ENCODE results near the gene KCTD8.

Gene KCTD8

GRCh38 chr4:44279469-44279868, 169.1 kb downstream of the KCTD8 start:
- DNase-seq = no peak
- no peak overlapping the region for H3K4me2 ChIP-seq (ENCODE audit: low read depth, low read length)
- no peaks in the 10 kb centered on the region for H4K20me1 ChIP-seq (ENCODE audit: insufficient read depth, low read length)
- no peaks in the 10 kb centered on the region for H3K36me3 ChIP-seq (replicated peaks; ENCODE audit: insufficient read depth, low read length)
- H3K79me2 ChIP-seq (ENCODE audit: low read length) = no peaks in the 10 kb centered on the region
- no peak overlapping the region for H2AFZ ChIP-seq (ENCODE audit: low read length)
- TF ChIP-seq EZH2phosphoT487 (IDR thresholded peaks at IDR 0.05; ENCODE audit: low read length) (no peak), EZH2 (optimal IDR thresholded peaks at IDR 0.05; ENCODE audit: low read depth, low read length) (no peak), CTCF (IDR thresholded peaks at IDR 0.05; ENCODE audit: low read length) (no peak)
- no peaks in the 10 kb centered on the region; the same call in 1 of the 2 replicates for H3K9me2 ChIP-seq (replicated peaks; ENCODE audit: insufficient read depth, low read length)
- no peaks in the 10 kb centered on the region for H3K27me3 ChIP-seq (replicated peaks; ENCODE audit: insufficient read depth, low read length)
- no peaks in the 10 kb centered on the region for H3F3A ChIP-seq (ENCODE audit: insufficient read depth, low read length)
- no peak overlapping the region for H3K9ac ChIP-seq (ENCODE audit: low read length)
- no peak overlapping the region for H3K27ac ChIP-seq (ENCODE audit: low read length)
- no peaks in the 10 kb centered on the region for H3K9me3 ChIP-seq (replicated peaks; ENCODE audit: insufficient read depth, low read length)
- H3K4me1 ChIP-seq (ENCODE audit: low read length) = no peaks in the 10 kb centered on the region
- no peak overlapping the region for H3K4me3 ChIP-seq (ENCODE audit: low read length)

GRCh38 chr4:44279066-44279465, 169.5 kb downstream of the KCTD8 start:
- Histone ChIP-seq H2AFZ (ENCODE audit: low read length) (no peak overlapping the region), H3F3A (ENCODE audit: insufficient read depth, low read length) (no peaks in the 10 kb centered on the region), H3K27ac (ENCODE audit: low read length) (no peak overlapping the region), H3K4me1 (ENCODE audit: low read length) (no peaks in the 10 kb centered on the region), H3K9me2 (replicated peaks; ENCODE audit: insufficient read depth, low read length) (no peaks in the 10 kb centered on the region; the same call in 1 of the 2 replicates), H3K4me2 (ENCODE audit: low read depth, low read length) (no peak overlapping the region), H3K27me3 (replicated peaks; ENCODE audit: insufficient read depth, low read length) (no peaks in the 10 kb centered on the region), H3K36me3 (replicated peaks; ENCODE audit: insufficient read depth, low read length) (no peaks in the 10 kb centered on the region), H3K79me2 (ENCODE audit: low read length) (no peaks in the 10 kb centered on the region), H3K9ac (ENCODE audit: low read length) (no peak overlapping the region), H3K9me3 (replicated peaks; ENCODE audit: insufficient read depth, low read length) (no peaks in the 10 kb centered on the region), H3K4me3 (ENCODE audit: low read length) (no peak overlapping the region), H4K20me1 (ENCODE audit: insufficient read depth, low read length) (no peaks in the 10 kb centered on the region)
- TF ChIP-seq CTCF (IDR thresholded peaks at IDR 0.05; ENCODE audit: low read length) = no peak
- no peak for TF ChIP-seq EZH2phosphoT487 (IDR thresholded peaks at IDR 0.05; ENCODE audit: low read length)
- no peak for TF ChIP-seq EZH2 (optimal IDR thresholded peaks at IDR 0.05; ENCODE audit: low read depth, low read length)
- no peak for DNase-seq

GRCh38 chr4:44257461-44257860, 191.1 kb downstream of the KCTD8 start:
- no peak overlapping the region for H3K4me3 ChIP-seq (ENCODE audit: low read length)
- H3K4me2 ChIP-seq (ENCODE audit: low read depth, low read length) = no peak overlapping the region
- H2AFZ ChIP-seq (ENCODE audit: low read length) = no peak overlapping the region
- no peaks in the 10 kb centered on the region for H4K20me1 ChIP-seq (ENCODE audit: insufficient read depth, low read length)
- H3K4me1 ChIP-seq (ENCODE audit: low read length) = no peaks in the 10 kb centered on the region
- no peaks in the 10 kb centered on the region for H3K27me3 ChIP-seq (replicated peaks; ENCODE audit: insufficient read depth, low read length)
- H3K9me2 ChIP-seq (replicated peaks; ENCODE audit: insufficient read depth, low read length) = no peaks in the 10 kb centered on the region
- no peak overlapping the region for H3K27ac ChIP-seq (ENCODE audit: low read length)
- no peak overlapping the region for H3K9ac ChIP-seq (ENCODE audit: low read length)
- no peak for DNase-seq
- H3K79me2 ChIP-seq (ENCODE audit: low read length) = no peaks in the 10 kb centered on the region
- H3K36me3 ChIP-seq (replicated peaks; ENCODE audit: insufficient read depth, low read length) = no peaks in the 10 kb centered on the region
- no peaks in the 10 kb centered on the region for H3F3A ChIP-seq (ENCODE audit: insufficient read depth, low read length)
- TF ChIP-seq EZH2 (optimal IDR thresholded peaks at IDR 0.05; ENCODE audit: low read depth, low read length) (no peak), CTCF (IDR thresholded peaks at IDR 0.05; ENCODE audit: low read length) (no peak), EZH2phosphoT487 (IDR thresholded peaks at IDR 0.05; ENCODE audit: low read length) (no peak)
- H3K9me3 ChIP-seq (replicated peaks; ENCODE audit: insufficient read depth, low read length) = no peaks in the 10 kb centered on the region

Measured in MM.1S (cell line).